ENCODE data around the gene MYO10. TPM values are rescaled to one million over a fixed set of nuclear protein-coding genes. Genes with fewer than 3 reads are reported as not detected.
"Not testable (repeated sequence)": the region's sequence is repeated elsewhere in the genome, so short reads cannot be mapped to it uniquely, and the experiment has no call there.

The MYO10 gene
- total and polyA plus RNA-seq, 2 experiments from 2014 or later = 8.2 to 9.3 TPM

DNA sequence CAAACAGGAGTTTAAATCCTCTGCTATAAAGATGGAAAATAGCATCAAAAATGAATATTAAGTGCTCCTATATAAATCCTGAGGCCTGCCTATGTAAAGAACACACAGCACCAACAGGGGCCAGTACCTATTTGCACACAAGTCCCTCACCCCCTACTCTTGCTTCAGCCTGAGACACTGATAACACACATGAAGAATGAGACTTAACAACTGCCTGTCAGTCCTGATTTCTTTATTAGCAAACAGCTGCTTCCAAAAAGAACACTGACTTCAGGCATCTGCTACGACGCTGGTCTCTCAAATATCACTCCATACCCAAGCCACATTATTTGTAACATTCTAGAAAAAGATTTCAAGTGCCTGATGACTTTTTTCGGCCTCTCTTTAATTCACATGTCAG is 55.5 kb downstream of the MYO10 start:
- no peak overlapping the region for H3K4me3 ChIP-seq
- DNase-seq (ENCODE audit: low read depth in 1 of 2, low spot score in 1 of 2) = no peak
- no peak overlapping the region for H3K27ac ChIP-seq
- H3K36me3 ChIP-seq = no peaks in the 10 kb centered on the region
- TF ChIP-seq, protein P1, sequence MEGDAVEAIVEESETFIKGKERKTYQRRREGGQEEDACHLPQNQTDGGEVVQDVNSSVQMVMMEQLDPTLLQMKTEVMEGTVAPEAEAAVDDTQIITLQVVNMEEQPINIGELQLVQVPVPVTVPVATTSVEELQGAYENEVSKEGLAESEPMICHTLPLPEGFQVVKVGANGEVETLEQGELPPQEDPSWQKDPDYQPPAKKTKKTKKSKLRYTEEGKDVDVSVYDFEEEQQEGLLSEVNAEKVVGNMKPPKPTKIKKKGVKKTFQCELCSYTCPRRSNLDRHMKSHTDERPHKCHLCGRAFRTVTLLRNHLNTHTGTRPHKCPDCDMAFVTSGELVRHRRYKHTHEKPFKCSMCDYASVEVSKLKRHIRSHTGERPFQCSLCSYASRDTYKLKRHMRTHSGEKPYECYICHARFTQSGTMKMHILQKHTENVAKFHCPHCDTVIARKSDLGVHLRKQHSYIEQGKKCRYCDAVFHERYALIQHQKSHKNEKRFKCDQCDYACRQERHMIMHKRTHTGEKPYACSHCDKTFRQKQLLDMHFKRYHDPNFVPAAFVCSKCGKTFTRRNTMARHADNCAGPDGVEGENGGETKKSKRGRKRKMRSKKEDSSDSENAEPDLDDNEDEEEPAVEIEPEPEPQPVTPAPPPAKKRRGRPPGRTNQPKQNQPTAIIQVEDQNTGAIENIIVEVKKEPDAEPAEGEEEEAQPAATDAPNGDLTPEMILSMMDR (IDR thresholded peaks at IDR 0.05; ENCODE audit: low read depth, low read length) = no peak
- peaks cover 14% of the 10 kb centered on the region for H3K4me1 ChIP-seq (ENCODE audit: low read depth)
- no peaks in the 10 kb centered on the region for H3K27me3 ChIP-seq
- H3K9me3 ChIP-seq (ENCODE audit: low read depth) = no peaks in the 10 kb centered on the region

DNA sequence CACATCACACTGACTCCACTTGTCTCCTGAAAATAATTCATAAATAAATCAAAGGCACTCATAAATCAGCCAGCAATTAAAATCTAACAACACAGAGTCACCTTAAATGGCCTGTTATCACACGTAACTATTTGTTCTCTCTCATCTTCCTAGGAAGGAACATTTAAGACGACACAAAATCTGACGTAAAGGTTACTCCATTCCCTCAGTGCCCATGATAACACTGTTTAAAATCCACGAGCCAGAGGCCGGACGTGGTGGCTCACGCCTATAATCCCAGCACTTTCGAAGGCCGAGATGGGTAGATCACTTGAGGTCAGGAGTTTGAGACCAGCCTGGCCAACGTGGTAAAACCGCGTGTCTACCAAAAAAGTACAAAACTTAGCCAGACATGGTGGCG is 56.4 kb downstream of the MYO10 start:
- DNase-seq (ENCODE audit: low read depth in 1 of 2, low spot score in 1 of 2) = no peak
- Histone ChIP-seq H3K36me3 (no peaks in the 10 kb centered on the region), H3K9me3 (ENCODE audit: low read depth) (no peaks in the 10 kb centered on the region), H3K27me3 (no peaks in the 10 kb centered on the region), H3K4me1 (ENCODE audit: low read depth) (peaks cover 14% of the 10 kb centered on the region), H3K4me3 (no peak overlapping the region), H3K27ac (no peak overlapping the region)
- TF ChIP-seq, protein P1 (IDR thresholded peaks at IDR 0.05; ENCODE audit: low read depth, low read length) = no peak

GRCh38 chr5:16879191-16879590 is 56.9 kb downstream of the MYO10 start:
- H3K27ac ChIP-seq = no peak overlapping the region
- no peaks in the 10 kb centered on the region for H3K9me3 ChIP-seq (ENCODE audit: low read depth)
- H3K27me3 ChIP-seq = no peaks in the 10 kb centered on the region
- no peak overlapping the region for H3K4me3 ChIP-seq
- TF ChIP-seq, protein P1 (IDR thresholded peaks at IDR 0.05; ENCODE audit: low read depth, low read length) = no peak
- H3K4me1 ChIP-seq (ENCODE audit: low read depth) = peaks cover 14% of the 10 kb centered on the region
- no peaks in the 10 kb centered on the region for H3K36me3 ChIP-seq
- no peak for DNase-seq (ENCODE audit: low read depth in 1 of 2, low spot score in 1 of 2)

- DNase-seq (ENCODE audit: low read depth in 1 of 2, low spot score in 1 of 2) = no peak
- Histone ChIP-seq H3K27me3 (no peaks in the 10 kb centered on the region), H3K36me3 (no peaks in the 10 kb centered on the region), H3K9me3 (ENCODE audit: low read depth) (no peaks in the 10 kb centered on the region), H3K4me3 (no peak overlapping the region), H3K4me1 (ENCODE audit: low read depth) (peaks cover 14% of the 10 kb centered on the region), H3K27ac (no peak overlapping the region)
- TF ChIP-seq, protein P1 (IDR thresholded peaks at IDR 0.05; ENCODE audit: low read depth, low read length) = no peak
Measured at GRCh38 chr5:16877267-16877935, 58.7 kb downstream of the MYO10 start.

DNA sequence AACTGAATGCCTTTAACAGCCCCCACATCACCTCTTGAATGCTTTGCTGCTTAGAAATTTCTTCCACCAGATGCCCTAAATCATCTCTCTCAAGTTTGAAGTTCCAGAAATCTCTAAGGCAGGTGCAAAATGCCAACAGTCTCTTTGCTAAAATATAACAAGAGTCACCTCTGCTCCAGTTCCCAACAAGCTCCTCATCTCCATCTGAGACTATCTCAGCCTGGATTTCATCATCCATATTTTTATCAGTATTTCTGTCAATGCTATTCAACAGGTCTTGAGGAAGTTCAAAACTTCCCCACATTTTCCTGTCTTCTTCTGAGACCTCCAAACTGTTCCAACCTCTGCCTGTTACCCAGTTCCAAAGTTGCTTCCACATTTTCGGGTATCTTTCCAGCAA is 61.7 kb downstream of the MYO10 start:
- H3K4me3 ChIP-seq; H3K27ac ChIP-seq; H3K27me3 ChIP-seq; H3K4me1 ChIP-seq (ENCODE audit: low read depth); DNase-seq (ENCODE audit: low read depth in 1 of 2, low spot score in 1 of 2); H3K9me3 ChIP-seq (ENCODE audit: low read depth); H3K36me3 ChIP-seq: not testable (repeated sequence)

DNA sequence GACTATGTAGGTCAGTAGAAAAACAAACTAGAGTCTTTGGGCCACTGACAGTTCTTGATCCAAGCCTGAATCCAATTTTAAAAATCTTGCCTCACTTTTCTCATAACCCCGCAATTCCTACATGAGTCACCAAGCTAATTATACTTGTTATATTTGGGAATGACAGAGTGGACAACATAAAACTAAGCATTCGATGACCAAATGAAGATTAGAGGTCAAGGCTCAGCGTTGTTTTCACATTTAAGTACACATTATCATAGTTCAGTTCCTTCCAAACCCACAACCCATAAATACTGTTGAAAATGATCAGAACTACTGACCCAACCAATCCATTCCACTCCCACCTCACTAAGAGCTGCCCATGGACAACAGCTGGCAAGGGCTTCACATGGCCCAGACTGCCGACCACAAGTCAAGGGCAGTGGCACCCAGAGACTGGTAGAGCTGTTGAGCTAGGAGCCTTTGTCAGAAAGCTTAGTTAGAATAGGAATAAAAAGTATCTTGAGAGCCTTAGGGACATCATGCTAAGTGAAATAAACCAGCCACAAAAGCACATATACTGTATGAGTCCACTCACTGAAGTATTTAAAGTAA is 64.2 kb downstream of the MYO10 start:
- Histone ChIP-seq H3K36me3 (no peaks in the 10 kb centered on the region), H3K27ac (no peak overlapping the region), H3K4me1 (ENCODE audit: low read depth) (peaks cover 11% of the 10 kb centered on the region), H3K4me3 (no peak overlapping the region), H3K9me3 (ENCODE audit: low read depth) (no peaks in the 10 kb centered on the region), H3K27me3 (no peaks in the 10 kb centered on the region)
- TF ChIP-seq, protein P1 (IDR thresholded peaks at IDR 0.05; ENCODE audit: low read depth, low read length) = no peak
- peak in 1 of 2 donors; percentile 47 for DNase-seq (ENCODE audit: low read depth in 1 of 2, low spot score in 1 of 2)

All from cardiac muscle cell (in vitro differentiated cells and primary cell).